Measurements from ENCODE around the gene BPIFB6. TPM values are rescaled to one million over a fixed set of nuclear protein-coding genes. Genes with fewer than 3 reads are reported as not detected.

Gene BPIFB6, protein sequence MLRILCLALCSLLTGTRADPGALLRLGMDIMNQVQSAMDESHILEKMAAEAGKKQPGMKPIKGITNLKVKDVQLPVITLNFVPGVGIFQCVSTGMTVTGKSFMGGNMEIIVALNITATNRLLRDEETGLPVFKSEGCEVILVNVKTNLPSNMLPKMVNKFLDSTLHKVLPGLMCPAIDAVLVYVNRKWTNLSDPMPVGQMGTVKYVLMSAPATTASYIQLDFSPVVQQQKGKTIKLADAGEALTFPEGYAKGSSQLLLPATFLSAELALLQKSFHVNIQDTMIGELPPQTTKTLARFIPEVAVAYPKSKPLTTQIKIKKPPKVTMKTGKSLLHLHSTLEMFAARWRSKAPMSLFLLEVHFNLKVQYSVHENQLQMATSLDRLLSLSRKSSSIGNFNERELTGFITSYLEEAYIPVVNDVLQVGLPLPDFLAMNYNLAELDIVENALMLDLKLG
- total RNA-seq (2021) (not detected in 2 replicates), Bru-seq, nascent RNA (not detected), BruChase-seq, experiment 1, labeled RNA remaining after a 2-hour chase (not detected), BruChase-seq, experiment 2, labeled RNA remaining after a 6-hour chase (not detected)
- long read RNA-seq, result 0 reads

DNA sequence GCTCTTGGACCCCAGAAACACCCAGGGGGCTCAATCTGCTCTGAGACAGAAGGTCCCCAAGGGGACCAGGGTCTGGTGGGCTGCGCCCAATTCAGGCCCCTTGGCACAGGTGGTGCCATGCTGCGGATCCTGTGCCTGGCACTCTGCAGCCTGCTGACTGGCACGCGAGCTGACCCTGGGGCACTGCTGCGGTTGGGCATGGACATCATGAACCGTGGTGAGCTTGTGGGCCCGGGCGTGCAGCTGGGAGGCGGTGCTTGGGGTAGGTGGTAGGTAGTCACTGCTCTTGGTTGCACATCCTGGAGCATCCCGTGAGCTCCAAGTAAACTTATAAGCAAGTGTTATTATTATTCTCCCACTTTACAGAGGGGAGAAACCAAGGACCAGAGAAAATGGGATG, at the start of gene BPIFB6:
TSS of gene BPIFB6 (plus strand) at position 118 of the 400 bp plus-strand sequence. CDS start at position 118, 0 bp downstream.
- no peak for TF ChIP-seq EZH2 (IDR thresholded peaks at IDR 0.05; ENCODE audit: borderline replicate concordance, low read depth, low read length, poor library complexity, severe bottlenecking)
- TF ChIP-seq, protein P1, sequence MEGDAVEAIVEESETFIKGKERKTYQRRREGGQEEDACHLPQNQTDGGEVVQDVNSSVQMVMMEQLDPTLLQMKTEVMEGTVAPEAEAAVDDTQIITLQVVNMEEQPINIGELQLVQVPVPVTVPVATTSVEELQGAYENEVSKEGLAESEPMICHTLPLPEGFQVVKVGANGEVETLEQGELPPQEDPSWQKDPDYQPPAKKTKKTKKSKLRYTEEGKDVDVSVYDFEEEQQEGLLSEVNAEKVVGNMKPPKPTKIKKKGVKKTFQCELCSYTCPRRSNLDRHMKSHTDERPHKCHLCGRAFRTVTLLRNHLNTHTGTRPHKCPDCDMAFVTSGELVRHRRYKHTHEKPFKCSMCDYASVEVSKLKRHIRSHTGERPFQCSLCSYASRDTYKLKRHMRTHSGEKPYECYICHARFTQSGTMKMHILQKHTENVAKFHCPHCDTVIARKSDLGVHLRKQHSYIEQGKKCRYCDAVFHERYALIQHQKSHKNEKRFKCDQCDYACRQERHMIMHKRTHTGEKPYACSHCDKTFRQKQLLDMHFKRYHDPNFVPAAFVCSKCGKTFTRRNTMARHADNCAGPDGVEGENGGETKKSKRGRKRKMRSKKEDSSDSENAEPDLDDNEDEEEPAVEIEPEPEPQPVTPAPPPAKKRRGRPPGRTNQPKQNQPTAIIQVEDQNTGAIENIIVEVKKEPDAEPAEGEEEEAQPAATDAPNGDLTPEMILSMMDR (conservative IDR thresholded peaks at IDR 0.05; ENCODE audit: low read depth, low read length), result no peak
- POLR2A ChIA-PET (ENCODE audit: low non-redundant PET), result no interaction called here
- CTCF ChIA-PET, result no interaction called here

DNA sequence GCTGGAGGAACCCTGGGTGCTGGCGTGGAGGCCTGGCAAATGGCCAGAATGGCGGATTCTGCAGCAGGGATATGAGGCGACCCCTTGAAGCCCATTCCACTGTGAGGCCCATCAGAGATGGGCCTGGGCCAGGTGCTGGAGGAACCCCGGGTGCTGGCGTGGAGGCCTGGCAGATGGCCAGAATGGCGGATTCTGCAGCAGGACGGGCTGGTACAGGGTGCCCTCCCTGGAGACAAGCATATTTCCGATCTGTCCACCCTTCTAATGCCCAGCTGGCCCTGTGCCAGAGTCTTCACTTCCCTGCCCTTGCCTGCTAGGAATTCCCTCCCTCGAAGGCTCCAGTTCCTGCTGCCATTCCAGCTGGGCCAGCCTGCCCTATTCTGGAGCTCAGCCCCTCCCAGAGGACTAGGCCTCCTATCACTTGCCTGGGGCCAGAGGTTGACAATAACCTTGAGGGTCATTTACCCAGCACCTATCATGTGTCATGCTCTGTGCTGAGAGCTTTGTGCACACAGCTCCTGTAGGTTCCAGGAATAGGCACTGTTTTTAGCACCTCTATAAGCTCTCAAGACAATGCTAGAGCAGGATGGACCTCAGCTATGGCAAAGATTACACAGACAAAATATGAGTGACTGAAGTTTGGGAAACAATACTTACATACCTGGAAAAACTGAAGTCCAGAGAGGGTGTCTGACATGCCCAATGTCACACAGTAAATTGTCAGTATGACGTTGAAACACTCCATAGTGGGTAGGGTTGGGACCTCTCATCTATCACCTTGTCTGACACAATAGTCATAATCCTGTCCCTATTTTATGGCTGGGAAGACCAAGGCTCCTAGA, 48.6 kb upstream of the BPIFB6 start:
- Histone ChIP-seq H3K4me1 (ENCODE audit: insufficient read depth, low read length, poor library complexity, severe bottlenecking) (no peaks in the 10 kb centered on the region), H3K27ac (ENCODE audit: low read depth, low read length, poor library complexity, severe bottlenecking) (no peak overlapping the region), H3K9me3 (ENCODE audit: low read depth, low read length, poor library complexity, severe bottlenecking) (no peaks in the 10 kb centered on the region), H3K4me3 (ENCODE audit: low read depth, low read length, poor library complexity, severe bottlenecking) (no peak overlapping the region), H3K27me3 (replicated peaks; ENCODE audit: insufficient read depth, low read depth, low read length, poor library complexity) (no peaks in the 10 kb centered on the region), H3K36me3 (ENCODE audit: insufficient read depth, low read length, poor library complexity, severe bottlenecking) (no peaks in the 10 kb centered on the region)
- intact Hi-C loops (cut with micrococcal nuclease; ENCODE audit: unreplicated experiment), result no loop called here
- BruUV-seq (replicated peaks), result no TSS peak
- peak; percentile 7 for DNase-seq (ENCODE audit: low spot score)
- TF ChIP-seq, protein P1 (conservative IDR thresholded peaks at IDR 0.05; ENCODE audit: low read depth, low read length), result no peak
- no peak for TF ChIP-seq EZH2 (IDR thresholded peaks at IDR 0.05; ENCODE audit: borderline replicate concordance, low read depth, low read length, poor library complexity, severe bottlenecking)
- CTCF ChIA-PET, result no interaction called here
- POLR2A ChIA-PET (ENCODE audit: low non-redundant PET), result no interaction called here

More for the DNA sequence above, at the start of gene BPIFB6:
- no peak for DNase-seq (ENCODE audit: low spot score)
- no peaks in the 10 kb centered on the region for H3K4me1 ChIP-seq (ENCODE audit: insufficient read depth, low read length, poor library complexity, severe bottlenecking)
- H3K36me3 ChIP-seq (ENCODE audit: insufficient read depth, low read length, poor library complexity, severe bottlenecking), result no peaks in the 10 kb centered on the region
- H3K9me3 ChIP-seq (ENCODE audit: low read depth, low read length, poor library complexity, severe bottlenecking), result no peaks in the 10 kb centered on the region
- BruUV-seq (replicated peaks), result no TSS peak
- no peak within 1 kb of the TSS for H3K27ac ChIP-seq (ENCODE audit: low read depth, low read length, poor library complexity, severe bottlenecking)
- intact Hi-C loops (cut with micrococcal nuclease; ENCODE audit: unreplicated experiment), result no loop called here
- H3K4me3 ChIP-seq (ENCODE audit: low read depth, low read length, poor library complexity, severe bottlenecking), result no peak within 1 kb of the TSS
- peaks cover 5% of the 10 kb centered on the region for H3K27me3 ChIP-seq (replicated peaks; ENCODE audit: insufficient read depth, low read depth, low read length, poor library complexity)

DNA sequence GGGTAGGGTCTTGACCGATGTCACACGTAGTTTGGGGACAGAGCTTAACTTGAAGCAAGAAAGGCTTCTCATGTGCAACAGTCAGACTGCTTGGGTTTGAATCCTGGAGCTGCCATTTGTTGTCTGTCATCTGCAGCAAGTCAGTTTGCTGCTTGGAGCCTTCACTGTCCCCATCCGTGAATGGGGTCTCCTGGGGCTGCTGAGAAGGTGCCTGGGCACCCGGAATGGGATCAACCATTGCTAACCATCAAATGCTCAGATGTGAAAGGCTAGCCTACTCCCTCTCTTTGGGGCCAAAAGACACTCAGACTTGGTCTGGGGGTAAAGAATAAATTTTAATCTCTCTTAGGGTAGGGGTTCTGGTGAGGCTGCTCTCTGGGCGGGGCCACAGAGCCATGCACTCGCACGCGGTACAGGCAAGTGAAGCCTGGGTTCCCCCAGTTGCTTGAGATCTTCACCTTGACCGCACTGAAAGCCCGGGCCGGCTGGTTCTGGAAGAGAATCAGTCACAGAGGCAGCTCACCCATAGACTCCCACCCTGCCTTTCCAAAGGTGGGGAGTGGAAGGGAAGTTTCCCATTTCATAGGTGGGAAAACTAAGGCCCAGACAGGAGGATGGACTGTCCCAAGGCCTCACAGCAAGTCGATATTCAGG, 47.9 kb upstream of the BPIFB6 start:
- no peak overlapping the region for H3K27ac ChIP-seq (ENCODE audit: low read depth, low read length, poor library complexity, severe bottlenecking)
- H3K27me3 ChIP-seq (replicated peaks; ENCODE audit: insufficient read depth, low read depth, low read length, poor library complexity), result no peaks in the 10 kb centered on the region
- CTCF ChIA-PET, result no interaction called here
- H3K36me3 ChIP-seq (ENCODE audit: insufficient read depth, low read length, poor library complexity, severe bottlenecking), result no peaks in the 10 kb centered on the region
- no TSS peak for BruUV-seq (replicated peaks)
- intact Hi-C loops (cut with micrococcal nuclease; ENCODE audit: unreplicated experiment), result no loop called here
- H3K4me3 ChIP-seq (ENCODE audit: low read depth, low read length, poor library complexity, severe bottlenecking), result no peak overlapping the region
- POLR2A ChIA-PET (ENCODE audit: low non-redundant PET), result no interaction called here
- no peaks in the 10 kb centered on the region for H3K4me1 ChIP-seq (ENCODE audit: insufficient read depth, low read length, poor library complexity, severe bottlenecking)
- TF ChIP-seq EZH2 (IDR thresholded peaks at IDR 0.05; ENCODE audit: borderline replicate concordance, low read depth, low read length, poor library complexity, severe bottlenecking), result no peak
- TF ChIP-seq, protein P1 (conservative IDR thresholded peaks at IDR 0.05; ENCODE audit: low read depth, low read length), result no peak
- H3K9me3 ChIP-seq (ENCODE audit: low read depth, low read length, poor library complexity, severe bottlenecking), result no peaks in the 10 kb centered on the region
- DNase-seq (ENCODE audit: low spot score), result no peak
